HEK293 (cell line): Measurements from ENCODE around the gene API5.

Experiments used
- CTCF ChIA-PET: fragments of 350-600 bp; formaldehyde crosslinking; extraction: SDS; loops from one replicate; lab custom pipeline; 2021; ENCODE audit warnings: antibody characterized with exemption; lab: Yijun Ruan, JAX
- POLR2A ChIA-PET: fragments of 300-600 bp; formaldehyde crosslinking; extraction: SDS; loops from one replicate; lab custom pipeline; 2020; ENCODE audit warnings: antibody characterized with exemption, inconsistent platforms; lab: Yijun Ruan, JAX
- H3K27ac ChIP-seq: fragments of 200-500 bp; sonication (Bioruptor generic); 2 replicates; pipeline ENCODE4 v1.5.1; 2014; ENCODE audit warnings: low read depth, low read length, control low read depth, inconsistent platforms; ENCODE audit errors: extremely low read depth
- H3K36me3 ChIP-seq, 2 experiments: fragments of 200-500 bp in 1 of 2; sonication (Bioruptor generic) in 1 of 2; 1 replicate in 1 of 2; 2 replicates in 1 of 2; pipeline ENCODE4 v1.5.1; 2014 to 2017; ENCODE audit warnings: inconsistent platforms in 2 of 2, low read length in 2 of 2; ENCODE audit not compliant: control insufficient read depth in 2 of 2, insufficient read depth in 1 of 2
- H3K4me1 ChIP-seq: fragments of 200-500 bp; sonication (Bioruptor generic); 2 replicates; pipeline ENCODE4 v1.5.1; 2014; ENCODE audit warnings: mild to moderate bottlenecking, low read length, inconsistent platforms; ENCODE audit not compliant: control insufficient read depth, insufficient read depth
- H3K4me3 ChIP-seq: 2 replicates; pipeline ENCODE4 v1.5.1; 2011; ENCODE audit warnings: low read depth, mild to moderate bottlenecking, control low read depth, low read length, moderate library complexity
- H3K9me3 ChIP-seq: fragments of 200-500 bp; sonication (Bioruptor generic); 2 replicates; pipeline ENCODE4 v1.5.1; 2014; ENCODE audit warnings: low read depth, low read length, inconsistent platforms; ENCODE audit not compliant: control insufficient read depth, insufficient read depth
- AEBP2 ChIP-seq: fragments of 450-650 bp; formaldehyde crosslinking; IDR thresholded peaks from 2 replicates; pipeline ENCODE4 v1.5.1; 2016; ENCODE audit warnings: missing biosample characterization, missing genetic modification characterization, borderline replicate concordance
- ATF2 ChIP-seq: fragments of 450-650 bp; formaldehyde crosslinking; IDR thresholded peaks from 2 replicates; pipeline ENCODE4 v1.5.1; 2016; ENCODE audit warnings: missing biosample characterization, missing genetic modification characterization, low read depth
- HOXA7 ChIP-seq: sonication (generic); formaldehyde crosslinking; IDR thresholded peaks from 2 replicates; pipeline ENCODE4 v1.8.1; 2022; ENCODE audit warnings: missing genetic modification reagents, borderline replicate concordance
- OSR2 ChIP-seq: fragments of 450-650 bp; formaldehyde crosslinking; IDR thresholded peaks from 2 replicates; pipeline ENCODE4 v1.5.1; 2016; ENCODE audit warnings: missing biosample characterization, missing genetic modification characterization
- PBX3 ChIP-seq: sonication (generic); formaldehyde crosslinking; IDR thresholded peaks from 2 replicates; pipeline ENCODE4 v1.8.1; 2022; ENCODE audit warnings: mild to moderate bottlenecking, moderate library complexity, missing genetic modification reagents
- PRDM10 ChIP-seq: fragments of 450-650 bp; formaldehyde crosslinking; IDR thresholded peaks from 2 replicates; pipeline ENCODE4 v1.5.1; 2016; ENCODE audit warnings: missing biosample characterization, missing genetic modification characterization
- TSHZ1 ChIP-seq: fragments of 450-650 bp; formaldehyde crosslinking; IDR thresholded peaks from 2 replicates; pipeline ENCODE4 v1.5.1; 2016; ENCODE audit warnings: missing biosample characterization, missing genetic modification characterization, borderline replicate concordance
- WT1 ChIP-seq: fragments of 450-650 bp; formaldehyde crosslinking; IDR thresholded peaks from 2 replicates; pipeline ENCODE4 v1.5.1; 2016; ENCODE audit warnings: missing biosample characterization, missing genetic modification characterization
- ZBTB20 ChIP-seq: fragments of 450-650 bp; formaldehyde crosslinking; IDR thresholded peaks from 2 replicates; pipeline ENCODE4 v1.5.1; 2016; ENCODE audit warnings: missing biosample characterization, missing genetic modification characterization
- ZBTB48 ChIP-seq: fragments of 450-650 bp; formaldehyde crosslinking; IDR thresholded peaks from 2 replicates; pipeline ENCODE4 v1.5.1; 2016; ENCODE audit warnings: missing biosample characterization, missing genetic modification characterization
- ZEB2 ChIP-seq: fragments of 450-650 bp; formaldehyde crosslinking; IDR thresholded peaks from 2 replicates; pipeline ENCODE4 v1.5.1; 2016; ENCODE audit warnings: missing biosample characterization, missing genetic modification characterization
- ZNF140 ChIP-seq: fragments of 450-650 bp; formaldehyde crosslinking; IDR thresholded peaks from 2 replicates; pipeline ENCODE4 v1.5.1; 2016; ENCODE audit warnings: missing biosample characterization, missing genetic modification characterization
- ZNF174 ChIP-seq: fragments of 450-650 bp; formaldehyde crosslinking; IDR thresholded peaks from 2 replicates; pipeline ENCODE4 v1.5.0; 2017; ENCODE audit warnings: missing biosample characterization, mild to moderate bottlenecking, missing genetic modification characterization
- ZNF18 ChIP-seq: fragments of 450-650 bp; formaldehyde crosslinking; IDR thresholded peaks from 2 replicates; pipeline ENCODE4 v1.5.1; 2016; ENCODE audit warnings: missing biosample characterization, missing genetic modification characterization
- ZNF324 ChIP-seq: fragments of 450-650 bp; formaldehyde crosslinking; IDR thresholded peaks from 2 replicates; pipeline ENCODE4 v1.5.1; 2016; ENCODE audit warnings: missing biosample characterization, missing genetic modification characterization
- ZNF391 ChIP-seq: fragments of 450-650 bp; formaldehyde crosslinking; IDR thresholded peaks from 2 replicates; pipeline ENCODE4 v1.5.1; 2016; ENCODE audit warnings: low read depth, missing biosample characterization, missing genetic modification characterization, borderline replicate concordance
- ZNF530 ChIP-seq: fragments of 450-650 bp; formaldehyde crosslinking; IDR thresholded peaks from 2 replicates; pipeline ENCODE4 v1.5.1; 2016; ENCODE audit warnings: low read depth, missing biosample characterization, missing genetic modification characterization
- ZNF561 ChIP-seq: fragments of 450-650 bp; IDR thresholded peaks from 2 replicates; pipeline ENCODE4 v1.5.1; 2018; ENCODE audit warnings: missing biosample characterization, missing genetic modification characterization, borderline replicate concordance
- ZNF658 ChIP-seq: fragments of 450-650 bp; formaldehyde crosslinking; IDR thresholded peaks from 2 replicates; pipeline ENCODE4; 2016; ENCODE audit warnings: missing biosample characterization, missing genetic modification characterization
- ZNF677 ChIP-seq: fragments of 450-650 bp; IDR thresholded peaks from 2 replicates; pipeline ENCODE4 v1.5.0; 2018; ENCODE audit warnings: missing biosample characterization, mild to moderate bottlenecking, missing genetic modification characterization, moderate library complexity
- ZNF707 ChIP-seq: fragments of 450-650 bp; formaldehyde crosslinking; IDR thresholded peaks from 2 replicates; pipeline ENCODE4 v1.5.1; 2016; ENCODE audit warnings: missing biosample characterization, missing genetic modification characterization
- ZNF776 ChIP-seq: fragments of 450-650 bp; formaldehyde crosslinking; IDR thresholded peaks from 2 replicates; pipeline ENCODE4 v1.5.0; 2017; ENCODE audit warnings: missing biosample characterization, missing genetic modification characterization, borderline replicate concordance

The API5 gene

GRCh38 chr11:43376065-43376464, 64.3 kb downstream of the API5 start (continued):
- TF ChIP-seq ZNF18 (no peak), OSR2 (tag by site-specific recombination) (no peak), ZNF324 (no peak), ZNF174 (no peak), WT1 (tag by site-specific recombination) (no peak)

- ChIA-PET POLR2A (no interaction called here), CTCF (interaction anchor here (1.4 kb wide), 1 partner anchor 11 kb away, joined by 3 read pairs; no protein-coding TSS in a partner anchor)
- H3K4me1 ChIP-seq = no peaks in the 10 kb centered on the region
- H3K27ac ChIP-seq = no peak overlapping the region
- no peak overlapping the region for H3K4me3 ChIP-seq
- H3K9me3 ChIP-seq = no peaks in the 10 kb centered on the region
- peaks cover 0 to 8% of the 10 kb centered on the region in 2 experiments; a peak in 2 of 3 replicates for H3K36me3 ChIP-seq
- TF ChIP-seq AEBP2 (tag by site-specific recombination) (no peak), ZNF140 (no peak), ZBTB48 (tag by site-specific recombination) (no peak), ZNF677 (tag by site-specific recombination) (no peak), ZNF776 (tag by site-specific recombination) (no peak), HOXA7 (CRISPR knock-in tag) (no peak), ZNF391 (tag by site-specific recombination) (no peak), PBX3 (CRISPR knock-in tag) (no peak), ZNF658 (no peak), ZNF530 (tag by site-specific recombination) (no peak), ZEB2 (tag by site-specific recombination) (no peak), PRDM10 (tag by site-specific recombination) (no peak)
Observed at GRCh38 chr11:43376594-43376993, 64.8 kb downstream of the API5 start.

- ChIA-PET POLR2A (no interaction called here), CTCF (interaction anchor here (0.7 to 1.4 kb wide), 2 partner anchors 12 to 1856 kb away, joined by 3 to 5 read pairs; no protein-coding TSS in a partner anchor)
- no peak overlapping the region for H3K27ac ChIP-seq
- H3K9me3 ChIP-seq = no peaks in the 10 kb centered on the region
- H3K4me1 ChIP-seq = no peaks in the 10 kb centered on the region
- no peak overlapping the region for H3K4me3 ChIP-seq
- H3K36me3 ChIP-seq = peaks cover 0 to 10% of the 10 kb centered on the region in 2 experiments; a peak in 2 of 3 replicates
- TF ChIP-seq ZNF707 (no peak), ATF2 (tag by site-specific recombination) (no peak), ZBTB20 (tag by site-specific recombination) (no peak), ZNF561 (tag by site-specific recombination) (no peak), TSHZ1 (tag by site-specific recombination) (no peak)
Observed at GRCh38 chr11:43377389-43377788, 65.6 kb downstream of the API5 start.
